Keratinocyte (primary cell): ENCODE results near the gene CACNA1B. TPM values are rescaled to one million over a fixed set of nuclear protein-coding genes. Genes with fewer than 3 reads are reported as not detected.
"Not testable (repeated sequence)": the region's sequence is repeated elsewhere in the genome, so short reads cannot be mapped to it uniquely, and the experiment has no call there.

ENCODE experiments used
- DNase-seq: peaks from one replicate; pipeline ENCODE4 v3.0.0-alpha.2; 2011; ENCODE audit warnings: low read depth, missing footprints, low spot score
- FAIRE-seq: peaks from 2 replicates; lab custom pipeline; 2011; peaks lifted over from hg19 to GRCh38; lab: Jason Lieb, UNC
- H2AFZ ChIP-seq: 2 replicates; pipeline ENCODE4 v1.6.0; 2012; ENCODE audit warnings: low read length, control low read depth, inconsistent platforms; ENCODE audit not compliant: control insufficient read depth
- H3K27ac ChIP-seq: 2 replicates; pipeline ENCODE4 v1.5.1; 2011; ENCODE audit warnings: low read length; ENCODE audit not compliant: control insufficient read depth, insufficient read depth
- H3K27me3 ChIP-seq: 3 replicates; pipeline ENCODE4 v1.6.0; 2011; ENCODE audit warnings: low read length; ENCODE audit not compliant: control insufficient read depth, insufficient read depth; ENCODE audit errors: extremely low read depth
- H3K36me3 ChIP-seq, 2 experiments: 2 replicates in 1 of 2; 3 replicates in 1 of 2; pipeline ENCODE4 v1.5.1; 2011; ENCODE audit warnings: low read length in 2 of 2, mild to moderate bottlenecking in 1 of 2; ENCODE audit not compliant: control insufficient read depth in 2 of 2, insufficient read depth in 2 of 2; ENCODE audit errors: extremely low read depth in 1 of 2
- H3K4me1 ChIP-seq: 3 replicates; pipeline ENCODE4 v1.5.1; 2011; ENCODE audit warnings: low read length; ENCODE audit not compliant: control insufficient read depth, insufficient read depth; ENCODE audit errors: extremely low read depth
- H3K4me2 ChIP-seq: 3 replicates; pipeline ENCODE4 v1.6.0; 2011; ENCODE audit warnings: low read depth, low read length; ENCODE audit not compliant: control insufficient read depth, insufficient read depth; ENCODE audit errors: extremely low read depth
- H3K4me3 ChIP-seq, 3 experiments: fragments of 200-600 bp in 1 of 3; sonication (generic) in 1 of 3; 2 replicates in 2 of 3; 3 replicates in 1 of 3; pipeline ENCODE4 v1.5.1; 2011 to 2016; ENCODE audit warnings: low read length in 3 of 3, mild to moderate bottlenecking in 3 of 3, control low read depth in 2 of 3, inconsistent platforms in 1 of 3, low read depth in 1 of 3, mixed read lengths in 1 of 3, mixed run types in 1 of 3, moderate library complexity in 1 of 3; ENCODE audit not compliant: control insufficient read depth in 2 of 3, insufficient read depth in 2 of 3; ENCODE audit errors: extremely low read depth in 1 of 3
- H3K79me2 ChIP-seq: 2 replicates; pipeline ENCODE4 v1.6.0; 2012; ENCODE audit warnings: low read length; ENCODE audit not compliant: control insufficient read depth, insufficient read depth
- H3K9ac ChIP-seq: 3 replicates; pipeline ENCODE4 v1.6.0; 2011; ENCODE audit warnings: low read length; ENCODE audit not compliant: control insufficient read depth, insufficient read depth; ENCODE audit errors: extremely low read depth
- H3K9me1 ChIP-seq: 3 replicates; pipeline ENCODE4 v1.6.0; 2011; ENCODE audit warnings: low read length; ENCODE audit not compliant: control insufficient read depth, insufficient read depth; ENCODE audit errors: extremely low read depth
- H3K9me3 ChIP-seq: 2 replicates; pipeline ENCODE4 v1.5.1; 2012; ENCODE audit warnings: low read depth, low read length; ENCODE audit not compliant: control insufficient read depth
- H4K20me1 ChIP-seq: 3 replicates; pipeline ENCODE4 v1.6.0; 2011; ENCODE audit warnings: low read length; ENCODE audit not compliant: control insufficient read depth, insufficient read depth; ENCODE audit errors: extremely low read depth
- EZH2 ChIP-seq: IDR thresholded peaks from one replicate; pipeline ENCODE4 v1.6.1; 2012; ENCODE audit warnings: inconsistent platforms, mild to moderate bottlenecking, low read length, moderate library complexity
- dilution Hi-C: fragments of 300-500 bp; cut with MboI; formaldehyde crosslinking; loops from one replicate; pipeline ENCODE4 v1.7.0; 2020; ENCODE audit warnings: low sequenced_read_pairs; ENCODE audit not compliant: extremely low pct_ligation_motif_present
- polyA plus RNA-seq, 5 experiments: library from polyadenylated mRNA; depleted of rRNA in 3 of 5; stranded (reverse) in 3 of 5; stranded (forward) in 1 of 5; unstranded in 1 of 5; fragments of >200 nt; gene quantifications; 1 replicate in 1 of 5; 2 replicates in 3 of 5; 3 replicates in 1 of 5; pipeline versions ENCODE4 v1.2.1 to v1.2.3, GENCODE V29; 2011 to 2012; ENCODE audit warnings: missing spikeins in 2 of 5, low read depth in 1 of 5, low replicate concordance in 1 of 5
- TF ChIP-seq, protein P1 (sequence below), 3 experiments: IDR thresholded peaks in 1 of 3; conservative IDR thresholded peaks in 1 of 3; optimal IDR thresholded peaks in 1 of 3; 2 replicates in 2 of 3; 3 replicates in 1 of 3; pipeline versions ENCODE3 to v1.5.1; 2011; ENCODE audit warnings: low read length in 3 of 3, mild to moderate bottlenecking in 3 of 3, moderate library complexity in 2 of 3, control low read depth in 1 of 3, inconsistent platforms in 1 of 3; ENCODE audit not compliant: insufficient read depth in 2 of 3; ENCODE audit errors: extremely low read depth in 1 of 3

Gene CACNA1B
- polyA plus RNA-seq, 1 donor (not counting 4 experiments of a cell fraction or from before 2014, with no cell fraction given), result 0.01 TPM

DNA sequence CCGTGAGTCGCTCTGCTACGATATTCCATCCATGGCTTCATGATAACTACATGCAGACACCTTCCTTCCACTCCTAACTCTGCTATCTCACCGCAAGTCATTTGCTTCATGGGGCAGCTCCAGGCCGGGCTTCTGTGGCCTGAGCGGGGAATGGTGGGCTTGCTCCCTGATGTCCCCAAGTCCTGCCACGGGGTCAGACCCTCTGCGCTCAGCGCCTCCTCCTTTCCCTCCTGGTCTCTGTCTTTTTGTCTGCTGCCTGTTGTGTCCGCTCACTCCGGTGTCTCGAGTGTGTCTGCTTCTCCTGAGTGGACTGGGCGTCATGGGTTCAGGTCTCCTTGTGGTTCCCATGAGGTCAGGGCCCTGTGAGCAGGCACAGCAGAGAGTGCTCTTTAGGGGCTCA is 139.6 kb downstream of the CACNA1B start:
- no peaks in the 10 kb centered on the region for H4K20me1 ChIP-seq
- H3K4me1 ChIP-seq, result no peaks in the 10 kb centered on the region
- H2AFZ ChIP-seq, result no peak overlapping the region
- DNase-seq (no peak), FAIRE-seq (no peak)
- no peak overlapping the region for H3K4me2 ChIP-seq
- no peaks in the 10 kb centered on the region for H3K79me2 ChIP-seq
- no peak overlapping the region for H3K27ac ChIP-seq
- no peak overlapping the region for H3K9ac ChIP-seq
- no peaks in the 10 kb centered on the region for H3K9me3 ChIP-seq
- dilution Hi-C loops, result no loop called here
- H3K36me3 ChIP-seq, result no peaks in the 10 kb centered on the region
- no peak for TF ChIP-seq EZH2
- TF ChIP-seq, protein P1, sequence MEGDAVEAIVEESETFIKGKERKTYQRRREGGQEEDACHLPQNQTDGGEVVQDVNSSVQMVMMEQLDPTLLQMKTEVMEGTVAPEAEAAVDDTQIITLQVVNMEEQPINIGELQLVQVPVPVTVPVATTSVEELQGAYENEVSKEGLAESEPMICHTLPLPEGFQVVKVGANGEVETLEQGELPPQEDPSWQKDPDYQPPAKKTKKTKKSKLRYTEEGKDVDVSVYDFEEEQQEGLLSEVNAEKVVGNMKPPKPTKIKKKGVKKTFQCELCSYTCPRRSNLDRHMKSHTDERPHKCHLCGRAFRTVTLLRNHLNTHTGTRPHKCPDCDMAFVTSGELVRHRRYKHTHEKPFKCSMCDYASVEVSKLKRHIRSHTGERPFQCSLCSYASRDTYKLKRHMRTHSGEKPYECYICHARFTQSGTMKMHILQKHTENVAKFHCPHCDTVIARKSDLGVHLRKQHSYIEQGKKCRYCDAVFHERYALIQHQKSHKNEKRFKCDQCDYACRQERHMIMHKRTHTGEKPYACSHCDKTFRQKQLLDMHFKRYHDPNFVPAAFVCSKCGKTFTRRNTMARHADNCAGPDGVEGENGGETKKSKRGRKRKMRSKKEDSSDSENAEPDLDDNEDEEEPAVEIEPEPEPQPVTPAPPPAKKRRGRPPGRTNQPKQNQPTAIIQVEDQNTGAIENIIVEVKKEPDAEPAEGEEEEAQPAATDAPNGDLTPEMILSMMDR (optimal IDR thresholded peaks at IDR 0.05 in 1 of 3, IDR thresholded peaks at IDR 0.05 in 1 of 3, conservative IDR thresholded peaks at IDR 0.05 in 1 of 3; ENCODE audit: extremely low read depth in 1 of 3, insufficient read depth in 2 of 3, low read length in 3 of 3), result no peak
- peaks cover 5% of the 10 kb centered on the region for H3K27me3 ChIP-seq
- H3K9me1 ChIP-seq, result no peaks in the 10 kb centered on the region
- H3K4me3 ChIP-seq, result no peak overlapping the region

DNA sequence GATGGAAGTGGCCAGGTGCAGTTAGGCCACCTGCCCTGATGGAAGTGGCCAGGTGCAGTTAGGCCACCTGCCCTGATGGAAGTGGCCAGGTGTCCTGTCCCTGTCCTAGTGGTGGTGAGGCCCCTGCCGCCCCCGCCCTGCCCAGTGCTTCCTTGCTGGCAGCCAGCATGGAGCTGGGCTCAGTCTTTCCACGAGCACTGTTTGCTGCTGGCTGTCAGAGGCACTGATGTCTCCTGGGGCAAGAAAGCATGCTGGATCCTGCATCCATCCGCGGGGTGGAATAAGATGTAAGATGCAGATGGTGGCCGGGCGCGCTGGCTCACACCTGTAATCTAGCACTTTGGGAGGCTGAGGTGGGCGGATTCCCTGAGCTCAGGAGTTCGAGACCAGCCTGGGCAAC is 141.9 kb downstream of the CACNA1B start:
- FAIRE-seq, H3K27ac ChIP-seq, dilution Hi-C loops, H3K9me3 ChIP-seq, DNase-seq, H3K9ac ChIP-seq, H3K4me1 ChIP-seq, H3K4me2 ChIP-seq, H2AFZ ChIP-seq, H3K36me3 ChIP-seq, H3K9me1 ChIP-seq, H3K79me2 ChIP-seq, H3K4me3 ChIP-seq, H4K20me1 ChIP-seq: not testable (repeated sequence)
- H3K27me3 ChIP-seq, result peaks cover 27% of the 10 kb centered on the region

DNA sequence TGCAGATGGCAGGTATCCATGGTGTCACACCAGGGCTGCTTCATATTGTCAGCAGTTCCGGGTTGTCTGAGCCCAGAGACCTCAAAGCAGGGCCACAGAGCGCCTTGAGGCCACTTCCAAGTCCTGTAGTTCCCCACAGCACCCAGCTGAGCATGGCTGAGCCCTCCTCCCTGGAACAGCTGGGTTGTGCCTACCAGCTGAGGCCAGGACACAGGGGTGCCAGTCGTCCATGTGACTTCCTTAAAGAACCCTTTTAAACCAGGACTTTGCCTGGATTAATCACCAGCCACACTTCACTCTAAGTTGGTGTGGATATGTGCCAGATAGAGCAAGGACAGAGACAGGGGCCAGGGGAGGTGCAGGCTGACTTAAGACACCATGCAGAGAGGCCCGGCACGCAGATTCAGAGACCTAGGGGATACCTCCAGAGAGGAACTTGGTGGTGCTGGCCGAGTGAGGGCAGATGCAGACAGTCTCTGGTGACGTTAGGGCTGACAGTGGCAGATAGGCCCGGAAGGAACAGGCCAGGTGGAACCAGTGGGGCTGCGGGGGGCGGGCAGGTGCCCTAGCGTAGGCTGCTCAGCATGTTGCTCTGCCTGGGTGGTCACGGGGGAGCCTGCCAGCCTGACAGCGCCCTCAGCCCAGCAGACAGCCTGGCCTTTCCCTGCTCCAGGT is 142.7 kb downstream of the CACNA1B start:
- no peak overlapping the region for H3K9ac ChIP-seq
- no peak for DNase-seq
- H3K27me3 ChIP-seq, result peaks cover 32% of the 10 kb centered on the region
- no peak overlapping the region for H3K27ac ChIP-seq
- H3K4me3 ChIP-seq, result no peak overlapping the region
- FAIRE-seq, result no peak
- H2AFZ ChIP-seq, result no peak overlapping the region
- no peaks in the 10 kb centered on the region for H3K9me3 ChIP-seq
- no peaks in the 10 kb centered on the region for H4K20me1 ChIP-seq
- H3K4me2 ChIP-seq, result no peak overlapping the region
- TF ChIP-seq, protein P1 (optimal IDR thresholded peaks at IDR 0.05 in 1 of 3, IDR thresholded peaks at IDR 0.05 in 1 of 3, conservative IDR thresholded peaks at IDR 0.05 in 1 of 3; ENCODE audit: extremely low read depth in 1 of 3, insufficient read depth in 2 of 3, low read length in 3 of 3), result no peak
- no peak for TF ChIP-seq EZH2
- dilution Hi-C loops, result no loop called here
- H3K79me2 ChIP-seq, result no peaks in the 10 kb centered on the region
- no peaks in the 10 kb centered on the region for H3K36me3 ChIP-seq
- H3K4me1 ChIP-seq, result no peaks in the 10 kb centered on the region
- no peaks in the 10 kb centered on the region for H3K9me1 ChIP-seq
